ENCODE measurements around the gene SHB.

DNA sequence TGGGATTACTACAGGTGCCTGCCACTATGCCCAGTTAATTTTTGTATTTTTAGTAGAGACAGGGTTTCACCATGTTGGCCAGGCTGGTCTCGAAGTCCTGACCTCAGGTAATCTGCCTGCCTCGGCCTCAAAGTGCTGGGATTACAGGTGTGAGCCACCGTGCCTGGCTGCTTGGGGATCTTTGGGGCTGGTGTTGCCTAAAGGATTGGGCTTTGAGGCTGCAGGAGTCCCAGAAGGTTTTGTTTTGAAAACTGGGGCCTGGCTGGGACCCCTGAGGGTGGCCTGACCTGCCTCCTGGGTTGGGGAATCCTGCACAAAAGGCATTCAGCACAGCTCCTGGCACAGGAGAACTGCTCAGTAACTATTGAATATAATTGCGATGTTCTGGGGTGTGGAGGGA lies 25.1 kb upstream of the SHB start:
- TF ChIP-seq, protein P1, sequence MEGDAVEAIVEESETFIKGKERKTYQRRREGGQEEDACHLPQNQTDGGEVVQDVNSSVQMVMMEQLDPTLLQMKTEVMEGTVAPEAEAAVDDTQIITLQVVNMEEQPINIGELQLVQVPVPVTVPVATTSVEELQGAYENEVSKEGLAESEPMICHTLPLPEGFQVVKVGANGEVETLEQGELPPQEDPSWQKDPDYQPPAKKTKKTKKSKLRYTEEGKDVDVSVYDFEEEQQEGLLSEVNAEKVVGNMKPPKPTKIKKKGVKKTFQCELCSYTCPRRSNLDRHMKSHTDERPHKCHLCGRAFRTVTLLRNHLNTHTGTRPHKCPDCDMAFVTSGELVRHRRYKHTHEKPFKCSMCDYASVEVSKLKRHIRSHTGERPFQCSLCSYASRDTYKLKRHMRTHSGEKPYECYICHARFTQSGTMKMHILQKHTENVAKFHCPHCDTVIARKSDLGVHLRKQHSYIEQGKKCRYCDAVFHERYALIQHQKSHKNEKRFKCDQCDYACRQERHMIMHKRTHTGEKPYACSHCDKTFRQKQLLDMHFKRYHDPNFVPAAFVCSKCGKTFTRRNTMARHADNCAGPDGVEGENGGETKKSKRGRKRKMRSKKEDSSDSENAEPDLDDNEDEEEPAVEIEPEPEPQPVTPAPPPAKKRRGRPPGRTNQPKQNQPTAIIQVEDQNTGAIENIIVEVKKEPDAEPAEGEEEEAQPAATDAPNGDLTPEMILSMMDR (IDR thresholded peaks at IDR 0.05) = no peak
- TF ChIP-seq POLR2AphosphoS5 (IDR thresholded peaks at IDR 0.05) (no peak), POLR2A (IDR thresholded peaks at IDR 0.05) (no peak), EP300 (IDR thresholded peaks at IDR 0.05) (no peak)
